Endodermal cell (in vitro differentiated cells): Measurements from ENCODE around the gene MED23. TPM values are rescaled to one million over a fixed set of nuclear protein-coding genes. Genes with fewer than 3 reads are reported as not detected.

Experiments used
- DNase-seq: peaks from one replicate; pipeline ENCODE4 v3.0.0-alpha.2; 2017
- H3K27ac ChIP-seq: 2 replicates; pipeline ENCODE4 v1.5.1; 2013; ENCODE audit warnings: mild to moderate bottlenecking, low read depth, low read length, moderate library complexity
- H3K27me3 ChIP-seq: 2 replicates; pipeline ENCODE4 v1.6.1; 2013; ENCODE audit warnings: mild to moderate bottlenecking, low read length, moderate library complexity; ENCODE audit not compliant: insufficient read depth, control insufficient read depth, poor library complexity, severe bottlenecking
- H3K36me3 ChIP-seq: 2 replicates; pipeline ENCODE4 v1.7.0; 2013; ENCODE audit warnings: mild to moderate bottlenecking, low read length, moderate library complexity; ENCODE audit not compliant: control insufficient read depth, insufficient read depth
- H3K4me1 ChIP-seq: one replicate; pipeline ENCODE4 v1.7.0; 2013; ENCODE audit warnings: low read length; ENCODE audit not compliant: control insufficient read depth, insufficient read depth
- H3K4me3 ChIP-seq: 2 replicates; pipeline ENCODE4 v1.5.1; 2013; ENCODE audit warnings: mild to moderate bottlenecking, low read length, moderate library complexity
- H3K9ac ChIP-seq: 2 replicates; pipeline ENCODE4 v1.6.1; 2013; ENCODE audit warnings: mild to moderate bottlenecking, low read length, moderate library complexity; ENCODE audit not compliant: poor library complexity, severe bottlenecking; ENCODE audit errors: extremely low read depth
- H3K9me3 ChIP-seq: 2 replicates; pipeline ENCODE4 v1.6.1; 2013; ENCODE audit warnings: mild to moderate bottlenecking, low read length, moderate library complexity; ENCODE audit not compliant: control insufficient read depth
- H3K27ac Mint-ChIP-seq: 2 replicates; pipeline ENCODE4 v1.8.0; 2020; ENCODE audit warnings: mixed read lengths
- H3K27me3 Mint-ChIP-seq: 2 replicates; pipeline ENCODE4 v1.8.0; 2021; ENCODE audit warnings: mild to moderate bottlenecking, mixed read lengths; ENCODE audit not compliant: insufficient read depth
- H3K36me3 Mint-ChIP-seq: 2 replicates; pipeline ENCODE4 v1.8.0; 2020; ENCODE audit warnings: low read depth, mixed read lengths
- H3K4me1 Mint-ChIP-seq: 2 replicates; pipeline ENCODE4 v1.8.0; 2020; ENCODE audit warnings: mixed read lengths
- H3K4me3 Mint-ChIP-seq: 2 replicates; pipeline ENCODE4 v1.8.0; 2020; ENCODE audit warnings: mild to moderate bottlenecking, moderate library complexity, mixed read lengths
- H3K9me3 Mint-ChIP-seq: 2 replicates; pipeline ENCODE4 v1.8.0; 2020; ENCODE audit warnings: mild to moderate bottlenecking, mixed read lengths
- CTCF ChIP-seq: fragments of 200-600 bp; sonication (generic); conservative IDR thresholded peaks from 2 replicates; pipeline ENCODE4 v1.5.0; 2021; ENCODE audit warnings: antibody characterized with exemption, mild to moderate bottlenecking
- WGBS, 2 experiments: methylation state at CpG; one replicate each; pipeline versions ENCODE4 v1.1.5 to v1.1.7; 2013; ENCODE audit warnings: missing lambda C conversion rate in 2 of 2, mixed read lengths in 1 of 2; ENCODE audit not compliant: insufficient coverage in 1 of 2, insufficient read length in 1 of 2; 5-methylcytosine and 5-hydroxymethylcytosine counted together
- total RNA-seq, 2 donors: library from RNA; stranded (reverse); fragmentation: NEBNext Ultra II Directional in 1 of 2; extraction: Animal tissue kit (Norgen Biotek cat#: 25700) in 1 of 2; gene quantifications; 2 replicates in 1 of 2; 3 replicates in 1 of 2; pipeline ENCODE4 v1.2.1, GENCODE V29; 2021

MED23 gene
- total RNA-seq, 2 donors from 2014 or later = 23.3 to 26.2 TPM

- Mint-ChIP-seq H3K27me3 (peaks cover 23% of the 10 kb centered on the region), H3K27ac (no peak overlapping the region), H3K36me3 (no peaks in the 10 kb centered on the region), H3K9me3 (no peaks in the 10 kb centered on the region), H3K4me3 (no peak overlapping the region), H3K4me1 (peaks cover 6% of the 10 kb centered on the region)
- H3K4me1 ChIP-seq = peaks cover 3% of the 10 kb centered on the region
- H3K27me3 ChIP-seq = no peaks in the 10 kb centered on the region
- H3K9ac ChIP-seq = no peak overlapping the region
- WGBS, 2 experiments = 88% methylated on average over 4 of the region's 4 CpGs; no CpG with 5 or more reads in 1 of the 2 experiments
- H3K9me3 ChIP-seq = no peaks in the 10 kb centered on the region
- H3K27ac ChIP-seq = no peak overlapping the region
- DNase-seq = no peak
- H3K36me3 ChIP-seq = no peaks in the 10 kb centered on the region
- H3K4me3 ChIP-seq = no peak overlapping the region
- TF ChIP-seq CTCF = no peak
Observed at GRCh38 chr6:131568726-131569125, 59.3 kb downstream of the MED23 start.

GRCh38 chr6:131565056-131565455 lies 63.0 kb downstream of the MED23 start:
- H3K9me3 Mint-ChIP-seq = no peaks in the 10 kb centered on the region
- WGBS, 2 experiments = 83 to 90% methylated on average over 1 to 2 of the region's 2 CpGs
- no peak overlapping the region for H3K9ac ChIP-seq
- H3K27ac ChIP-seq = no peak overlapping the region
- H3K4me1 Mint-ChIP-seq = no peaks in the 10 kb centered on the region
- no peaks in the 10 kb centered on the region for H3K36me3 ChIP-seq
- peaks cover 6% of the 10 kb centered on the region for H3K27me3 Mint-ChIP-seq
- no peak for DNase-seq
- H3K4me3 Mint-ChIP-seq = no peak overlapping the region
- no peak for TF ChIP-seq CTCF
- H3K9me3 ChIP-seq = no peaks in the 10 kb centered on the region
- H3K27ac Mint-ChIP-seq = no peak overlapping the region
- H3K4me1 ChIP-seq = no peaks in the 10 kb centered on the region
- no peaks in the 10 kb centered on the region for H3K36me3 Mint-ChIP-seq
- no peak overlapping the region for H3K4me3 ChIP-seq
- no peaks in the 10 kb centered on the region for H3K27me3 ChIP-seq

- no peaks in the 10 kb centered on the region for H3K36me3 Mint-ChIP-seq
- no peak overlapping the region for H3K4me3 ChIP-seq
- H3K9me3 Mint-ChIP-seq = peaks cover 1% of the 10 kb centered on the region
- H3K27ac Mint-ChIP-seq = no peak overlapping the region
- no peak overlapping the region for H3K27ac ChIP-seq
- H3K36me3 ChIP-seq = no peaks in the 10 kb centered on the region
- no peak overlapping the region for H3K4me3 Mint-ChIP-seq
- H3K27me3 Mint-ChIP-seq = peaks cover 2% of the 10 kb centered on the region
- no peaks in the 10 kb centered on the region for H3K4me1 Mint-ChIP-seq
- H3K4me1 ChIP-seq = no peaks in the 10 kb centered on the region
- H3K9ac ChIP-seq = no peak overlapping the region
- no peak for DNase-seq
- H3K9me3 ChIP-seq = no peaks in the 10 kb centered on the region
- H3K27me3 ChIP-seq = no peaks in the 10 kb centered on the region
- TF ChIP-seq CTCF = no peak
- 94 to 100% methylated on average over 1 to 4 of the region's 4 CpGs for WGBS, 2 experiments
Observed at GRCh38 chr6:131561925-131562707, 65.9 kb downstream of the MED23 start.
